ENCODE measurements around the gene DUSP9.

- TF ChIP-seq ZNF521 (tag by site-specific recombination; IDR thresholded peaks at IDR 0.05) (no peak), ZNF843 (tag by site-specific recombination; IDR thresholded peaks at IDR 0.05) (no peak), YY1 (tag by site-specific recombination; IDR thresholded peaks at IDR 0.05) (no peak), CTCF (tag by site-specific recombination; IDR thresholded peaks at IDR 0.05) (no peak), ZNF76 (tag by site-specific recombination; IDR thresholded peaks at IDR 0.05; ENCODE audit: borderline replicate concordance, low read depth) (no peak), GLI4 (tag by site-specific recombination; IDR thresholded peaks at IDR 0.05) (no peak), ZNF23 (tag by site-specific recombination; IDR thresholded peaks at IDR 0.05; ENCODE audit: borderline replicate concordance) (no peak), TCF7L2 (IDR thresholded peaks at IDR 0.05; ENCODE audit: borderline replicate concordance, low read depth, low read length) (no peak), ZNF274 (IDR thresholded peaks at IDR 0.05; ENCODE audit: low read length) (no peak), ZNF274 (tag by site-specific recombination; IDR thresholded peaks at IDR 0.05; ENCODE audit: borderline replicate concordance) (no peak), ATF2 (tag by site-specific recombination; IDR thresholded peaks at IDR 0.05; ENCODE audit: low read depth) (no peak), ZNF416 (tag by site-specific recombination; IDR thresholded peaks at IDR 0.05) (no peak), REST (tag by site-specific recombination; IDR thresholded peaks at IDR 0.05) (no peak)
Measured at GRCh38 chrX:153633607-153634180, 13.3 kb upstream of the DUSP9 start.

All from HEK293 (cell line).